ENCODE data around the gene CBX4.

The CBX4 gene

GRCh38 chr17:79800325-79801155 is 38.7 kb downstream of the CBX4 start (continued):
- TF ChIP-seq ZNF548 (tag by site-specific recombination; IDR thresholded peaks at IDR 0.05): no peak
- no peak for TF ChIP-seq SETDB1 (IDR thresholded peaks at IDR 0.05; ENCODE audit: insufficient read length, low read length)
- TF ChIP-seq, protein P1, sequence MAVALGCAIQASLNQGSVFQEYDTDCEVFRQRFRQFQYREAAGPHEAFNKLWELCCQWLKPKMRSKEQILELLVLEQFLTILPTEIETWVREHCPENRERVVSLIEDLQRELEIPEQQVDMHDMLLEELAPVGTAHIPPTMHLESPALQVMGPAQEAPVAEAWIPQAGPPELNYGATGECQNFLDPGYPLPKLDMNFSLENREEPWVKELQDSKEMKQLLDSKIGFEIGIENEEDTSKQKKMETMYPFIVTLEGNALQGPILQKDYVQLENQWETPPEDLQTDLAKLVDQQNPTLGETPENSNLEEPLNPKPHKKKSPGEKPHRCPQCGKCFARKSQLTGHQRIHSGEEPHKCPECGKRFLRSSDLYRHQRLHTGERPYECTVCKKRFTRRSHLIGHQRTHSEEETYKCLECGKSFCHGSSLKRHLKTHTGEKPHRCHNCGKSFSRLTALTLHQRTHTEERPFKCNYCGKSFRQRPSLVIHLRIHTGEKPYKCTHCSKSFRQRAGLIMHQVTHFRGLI (tag by site-specific recombination; IDR thresholded peaks at IDR 0.05): no peak
- TF ChIP-seq, protein P2, sequence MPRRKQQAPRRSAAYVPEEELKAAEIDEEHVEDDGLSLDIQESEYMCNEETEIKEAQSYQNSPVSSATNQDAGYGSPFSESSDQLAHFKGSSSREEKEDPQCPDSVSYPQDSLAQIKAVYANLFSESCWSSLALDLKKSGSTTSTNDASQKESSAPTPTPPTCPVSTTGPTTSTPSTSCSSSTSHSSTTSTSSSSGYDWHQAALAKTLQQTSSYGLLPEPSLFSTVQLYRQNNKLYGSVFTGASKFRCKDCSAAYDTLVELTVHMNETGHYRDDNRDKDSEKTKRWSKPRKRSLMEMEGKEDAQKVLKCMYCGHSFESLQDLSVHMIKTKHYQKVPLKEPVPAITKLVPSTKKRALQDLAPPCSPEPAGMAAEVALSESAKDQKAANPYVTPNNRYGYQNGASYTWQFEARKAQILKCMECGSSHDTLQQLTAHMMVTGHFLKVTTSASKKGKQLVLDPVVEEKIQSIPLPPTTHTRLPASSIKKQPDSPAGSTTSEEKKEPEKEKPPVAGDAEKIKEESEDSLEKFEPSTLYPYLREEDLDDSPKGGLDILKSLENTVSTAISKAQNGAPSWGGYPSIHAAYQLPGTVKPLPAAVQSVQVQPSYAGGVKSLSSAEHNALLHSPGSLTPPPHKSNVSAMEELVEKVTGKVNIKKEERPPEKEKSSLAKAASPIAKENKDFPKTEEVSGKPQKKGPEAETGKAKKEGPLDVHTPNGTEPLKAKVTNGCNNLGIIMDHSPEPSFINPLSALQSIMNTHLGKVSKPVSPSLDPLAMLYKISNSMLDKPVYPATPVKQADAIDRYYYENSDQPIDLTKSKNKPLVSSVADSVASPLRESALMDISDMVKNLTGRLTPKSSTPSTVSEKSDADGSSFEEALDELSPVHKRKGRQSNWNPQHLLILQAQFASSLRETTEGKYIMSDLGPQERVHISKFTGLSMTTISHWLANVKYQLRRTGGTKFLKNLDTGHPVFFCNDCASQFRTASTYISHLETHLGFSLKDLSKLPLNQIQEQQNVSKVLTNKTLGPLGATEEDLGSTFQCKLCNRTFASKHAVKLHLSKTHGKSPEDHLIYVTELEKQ (tag by site-specific recombination; IDR thresholded peaks at IDR 0.05; ENCODE audit: borderline replicate concordance): 0 out of 2 replicates have a peak, but pooled peaks have one; percentile 5
- TF ChIP-seq ZNF366 (tag by site-specific recombination; conservative IDR thresholded peaks at IDR 0.05): 0 out of 2 replicates have a peak, but pooled peaks have one; percentile 44
- peak; percentile 58 for TF ChIP-seq BCL11B (tag by site-specific recombination; IDR thresholded peaks at IDR 0.05; ENCODE audit: low read depth)
- 0 out of 2 replicates have a peak, but pooled peaks have one; percentile 14 for TF ChIP-seq REPIN1 (tag by site-specific recombination; IDR thresholded peaks at IDR 0.05; ENCODE audit: low read depth)
- TF ChIP-seq ZNF660 (tag by site-specific recombination; IDR thresholded peaks at IDR 0.05): peak; percentile 73; the same call in 1 of the 2 replicates
- TF ChIP-seq ZBTB1 (tag by site-specific recombination; IDR thresholded peaks at IDR 0.05): no peak
- TF ChIP-seq ZNF341 (tag by site-specific recombination; IDR thresholded peaks at IDR 0.05; ENCODE audit: low read depth): peak; percentile 87
- peak; percentile 46; the same call in 1 of the 2 replicates for TF ChIP-seq ZNF184 (tag by site-specific recombination; IDR thresholded peaks at IDR 0.05)
- TF ChIP-seq ZNF202 (tag by site-specific recombination; IDR thresholded peaks at IDR 0.05; ENCODE audit: borderline replicate concordance): no peak
- peak; percentile 32 for TF ChIP-seq ZFP69B (tag by site-specific recombination; IDR thresholded peaks at IDR 0.05)
- TF ChIP-seq YY2 (tag by site-specific recombination; IDR thresholded peaks at IDR 0.05): no peak
- no peak for TF ChIP-seq ZNF585B (tag by site-specific recombination; IDR thresholded peaks at IDR 0.05)
- no peak for TF ChIP-seq ZNF26 (tag by site-specific recombination; IDR thresholded peaks at IDR 0.05)
- TF ChIP-seq, protein P3, sequence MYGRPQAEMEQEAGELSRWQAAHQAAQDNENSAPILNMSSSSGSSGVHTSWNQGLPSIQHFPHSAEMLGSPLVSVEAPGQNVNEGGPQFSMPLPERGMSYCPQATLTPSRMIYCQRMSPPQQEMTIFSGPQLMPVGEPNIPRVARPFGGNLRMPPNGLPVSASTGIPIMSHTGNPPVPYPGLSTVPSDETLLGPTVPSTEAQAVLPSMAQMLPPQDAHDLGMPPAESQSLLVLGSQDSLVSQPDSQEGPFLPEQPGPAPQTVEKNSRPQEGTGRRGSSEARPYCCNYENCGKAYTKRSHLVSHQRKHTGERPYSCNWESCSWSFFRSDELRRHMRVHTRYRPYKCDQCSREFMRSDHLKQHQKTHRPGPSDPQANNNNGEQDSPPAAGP (tag by site-specific recombination; IDR thresholded peaks at IDR 0.05): no peak; the same call in 1 of the 2 replicates
- peak; percentile 99 for TF ChIP-seq ZBTB17 (tag by site-specific recombination; IDR thresholded peaks at IDR 0.05)
- TF ChIP-seq ZBTB6 (tag by site-specific recombination; IDR thresholded peaks at IDR 0.05): no peak
- peak; percentile 93; the same call in 1 of the 2 replicates for TF ChIP-seq ZBTB8A (tag by site-specific recombination; IDR thresholded peaks at IDR 0.05)
- TF ChIP-seq, protein P4, sequence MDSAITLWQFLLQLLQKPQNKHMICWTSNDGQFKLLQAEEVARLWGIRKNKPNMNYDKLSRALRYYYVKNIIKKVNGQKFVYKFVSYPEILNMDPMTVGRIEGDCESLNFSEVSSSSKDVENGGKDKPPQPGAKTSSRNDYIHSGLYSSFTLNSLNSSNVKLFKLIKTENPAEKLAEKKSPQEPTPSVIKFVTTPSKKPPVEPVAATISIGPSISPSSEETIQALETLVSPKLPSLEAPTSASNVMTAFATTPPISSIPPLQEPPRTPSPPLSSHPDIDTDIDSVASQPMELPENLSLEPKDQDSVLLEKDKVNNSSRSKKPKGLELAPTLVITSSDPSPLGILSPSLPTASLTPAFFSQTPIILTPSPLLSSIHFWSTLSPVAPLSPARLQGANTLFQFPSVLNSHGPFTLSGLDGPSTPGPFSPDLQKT (IDR thresholded peaks at IDR 0.05; ENCODE audit: borderline replicate concordance, low read depth, low read length): no peak; the same call in 1 of the 2 replicates
- TF ChIP-seq ZNF10 (tag by site-specific recombination; IDR thresholded peaks at IDR 0.05): 0 out of 2 replicates have a peak, but pooled peaks have one; percentile 27
- peak; percentile 80 for TF ChIP-seq ZBTB44 (tag by site-specific recombination; IDR thresholded peaks at IDR 0.05)
- peak; percentile 52; the same call in 1 of the 2 replicates for TF ChIP-seq ZNF394 (tag by site-specific recombination; IDR thresholded peaks at IDR 0.05; ENCODE audit: borderline replicate concordance)
- TF ChIP-seq, protein P5, sequence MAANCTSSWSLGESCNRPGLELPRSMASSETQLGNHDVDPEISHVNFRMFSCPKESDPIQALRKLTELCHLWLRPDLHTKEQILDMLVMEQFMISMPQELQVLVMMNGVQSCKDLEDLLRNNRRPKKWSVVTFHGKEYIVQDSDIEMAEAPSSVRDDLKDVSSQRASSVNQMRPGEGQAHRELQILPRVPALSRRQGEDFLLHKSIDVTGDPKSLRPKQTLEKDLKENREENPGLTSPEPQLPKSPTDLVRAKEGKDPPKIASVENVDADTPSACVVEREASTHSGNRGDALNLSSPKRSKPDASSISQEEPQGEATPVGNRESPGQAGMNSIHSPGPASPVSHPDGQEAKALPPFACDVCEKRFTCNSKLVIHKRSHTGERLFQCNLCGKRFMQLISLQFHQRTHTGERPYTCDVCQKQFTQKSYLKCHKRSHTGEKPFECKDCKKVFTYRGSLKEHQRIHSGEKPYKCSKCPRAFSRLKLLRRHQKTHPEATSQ (tag by site-specific recombination; IDR thresholded peaks at IDR 0.05): no peak
